Central memory CD4-positive, alpha-beta T cell (primary cell): ENCODE data around the gene WSCD1.

Experiments
- DNase-seq: peaks from one replicate; pipeline ENCODE4 v3.0.0; 2022
- total RNA-seq, 3 experiments: gene quantifications; one replicate each; lab custom pipeline; 2026; lab: John Stamatoyannopoulos, UW

The WSCD1 gene
- 0.35 to 0.82 (median 0.39) reads per million in 3 experiments for total RNA-seq

- no peak for DNase-seq
Measured at GRCh38 chr17:6069539-6070429, at the start of gene WSCD1. Gene WSCD1, plus strand, starts transcription at chr17:6070379. Its CDS starts 10,280 bp downstream, at chr17:6080659.

- no peak for DNase-seq
Measured at GRCh38 chr17:6021011-6021400, 49.2 kb upstream of the WSCD1 start.

GRCh38 chr17:6021627-6022026 lies 48.6 kb upstream of the WSCD1 start:
- DNase-seq: no peak

GRCh38 chr17:6023036-6023831 lies 46.9 kb upstream of the WSCD1 start:
- no peak for DNase-seq

GRCh38 chr17:6024576-6024975 lies 45.6 kb upstream of the WSCD1 start:
- no peak for DNase-seq

GRCh38 chr17:6027342-6028024 lies 42.7 kb upstream of the WSCD1 start:
- DNase-seq: no peak

GRCh38 chr17:6028294-6028693 lies 41.9 kb upstream of the WSCD1 start:
- no peak for DNase-seq

GRCh38 chr17:6035801-6036394 lies 34.3 kb upstream of the WSCD1 start:
- DNase-seq: no peak

GRCh38 chr17:6040504-6040903 lies 29.7 kb upstream of the WSCD1 start:
- DNase-seq: no peak

- DNase-seq: no peak
Measured at GRCh38 chr17:6041246-6041645, 28.9 kb upstream of the WSCD1 start.

GRCh38 chr17:6043405-6043804 lies 26.8 kb upstream of the WSCD1 start:
- DNase-seq: no peak

GRCh38 chr17:6044261-6044660 lies 25.9 kb upstream of the WSCD1 start:
- DNase-seq: no peak

GRCh38 chr17:6045621-6046357 lies 24.4 kb upstream of the WSCD1 start:
- DNase-seq: no peak

- DNase-seq: no peak
Measured at GRCh38 chr17:6046431-6046830, 23.7 kb upstream of the WSCD1 start.

- DNase-seq: no peak
Measured at GRCh38 chr17:6046931-6047330, 23.2 kb upstream of the WSCD1 start.

- DNase-seq: no peak
Measured at GRCh38 chr17:6047966-6048365, 22.2 kb upstream of the WSCD1 start.

GRCh38 chr17:6048486-6048885 lies 21.7 kb upstream of the WSCD1 start:
- no peak for DNase-seq

GRCh38 chr17:6052926-6053325 lies 17.3 kb upstream of the WSCD1 start:
- no peak for DNase-seq

- no peak for DNase-seq
Measured at GRCh38 chr17:6054372-6054771, 15.8 kb upstream of the WSCD1 start.

GRCh38 chr17:6056104-6056503 lies 14.1 kb upstream of the WSCD1 start:
- DNase-seq: no peak

GRCh38 chr17:6057562-6057961 lies 12.6 kb upstream of the WSCD1 start:
- no peak for DNase-seq

GRCh38 chr17:6059406-6059805 lies 10.8 kb upstream of the WSCD1 start:
- no peak for DNase-seq
